Superior temporal gyrus (tissue), 1 donor: ENCODE data around the gene FADS6.
"Not testable (repeated sequence)": the region's sequence is repeated elsewhere in the genome, so short reads cannot be mapped to it uniquely, and the experiment has no call there.

Experiments used
- DNase-seq: peaks from one replicate; pipeline ENCODE4 v3.0.0-alpha.2; 2016; ENCODE audit errors: extremely low spot score

FADS6 gene

GRCh38 chr17:74870028-74870427, 23.4 kb downstream of the FADS6 start:
- DNase-seq, result not testable (repeated sequence)

GRCh38 chr17:74868908-74869255, 24.6 kb downstream of the FADS6 start:
- no peak for DNase-seq

GRCh38 chr17:74868251-74868907, 25.1 kb downstream of the FADS6 start:
- no peak for DNase-seq

- DNase-seq, result no peak
Measured at GRCh38 chr17:74866198-74866835, 27.1 kb downstream of the FADS6 start.

GRCh38 chr17:74865504-74866197, 27.8 kb downstream of the FADS6 start:
- DNase-seq, result no peak

- DNase-seq, result peak; percentile 92
Measured at GRCh38 chr17:74864866-74865395, 28.5 kb downstream of the FADS6 start.

GRCh38 chr17:74864297-74864865, 29.1 kb downstream of the FADS6 start:
- no peak for DNase-seq

GRCh38 chr17:74863420-74864296, 29.8 kb downstream of the FADS6 start:
- DNase-seq, result no peak

- DNase-seq, result no peak
Measured at GRCh38 chr17:74862919-74863318, 30.5 kb downstream of the FADS6 start.

- DNase-seq, result peak; percentile 45
Measured at GRCh38 chr17:74862108-74862901, 31.1 kb downstream of the FADS6 start.

GRCh38 chr17:74861662-74862107, 31.7 kb downstream of the FADS6 start:
- DNase-seq, result no peak

- no peak for DNase-seq
Measured at GRCh38 chr17:74860872-74861661, 32.4 kb downstream of the FADS6 start.

- no peak for DNase-seq
Measured at GRCh38 chr17:74860229-74860871, 33.1 kb downstream of the FADS6 start.

GRCh38 chr17:74859459-74860228, 33.8 kb downstream of the FADS6 start, which contains the start of gene GRIN2C:
Gene GRIN2C, minus strand, starts transcription at chr17:74859885. Its CDS starts 4,793 bp downstream, at chr17:74855092.
- no peak for DNase-seq

- DNase-seq, result no peak
Measured at GRCh38 chr17:74858672-74859458, 34.6 kb downstream of the FADS6 start.

- no peak for DNase-seq
Measured at GRCh38 chr17:74857191-74857590, 36.2 kb downstream of the FADS6 start.

GRCh38 chr17:74856112-74856511, 37.3 kb downstream of the FADS6 start:
- no peak for DNase-seq

- DNase-seq, result no peak
Measured at GRCh38 chr17:74855323-74855722, 38.1 kb downstream of the FADS6 start.
